SU-DHL-6 (cell line): ENCODE data around the gene PRKAR1B.

Experiments used
- H2AFZ ChIP-seq: fragments of 200-600 bp; sonication (generic); 2 replicates; pipeline ENCODE4 v1.6.1; 2014; ENCODE audit warnings: low read depth, mild to moderate bottlenecking, moderate library complexity, mixed read lengths, antibody characterized with exemption, low read length; ENCODE audit not compliant: severe bottlenecking
- H3F3A ChIP-seq: fragments of 200-600 bp; shearing (Covaris generic); 2 replicates; pipeline ENCODE4 v1.6.0; 2016; ENCODE audit warnings: antibody characterized with exemption, mild to moderate bottlenecking; ENCODE audit not compliant: insufficient read depth
- H3K27ac ChIP-seq: fragments of 200-600 bp; sonication (generic); 2 replicates; pipeline ENCODE4 v1.5.1; 2016; ENCODE audit warnings: low read depth, mild to moderate bottlenecking, low read length, moderate library complexity, mixed read lengths
- H3K27me3 ChIP-seq: fragments of 200-600 bp; sonication (generic), shearing (Covaris generic); 2 replicates; pipeline ENCODE4 v1.6.0; 2014; ENCODE audit warnings: mild to moderate bottlenecking, low read length
- H3K36me3 ChIP-seq: fragments of 200-600 bp; sonication (generic); 2 replicates; pipeline ENCODE4 v1.6.1; 2014; ENCODE audit warnings: mild to moderate bottlenecking, low read length, mixed read lengths
- H3K4me2 ChIP-seq: fragments of 300-600, 200-600 bp; shearing (Covaris generic), sonication (generic); 2 replicates; pipeline ENCODE4 v1.6.0; 2014; ENCODE audit warnings: low read length, low read depth, mild to moderate bottlenecking; ENCODE audit not compliant: poor library complexity, severe bottlenecking
- H3K4me3 ChIP-seq: fragments of 200-600 bp; sonication (generic); 2 replicates; pipeline ENCODE4 v1.5.1; 2014; ENCODE audit warnings: antibody characterized with exemption, low read length, mild to moderate bottlenecking, mixed read lengths; ENCODE audit not compliant: insufficient read depth, poor library complexity, severe bottlenecking
- H3K79me2 ChIP-seq: fragments of 200-600 bp; sonication (generic); 2 replicates; pipeline ENCODE4 v1.6.1; 2014; ENCODE audit warnings: mild to moderate bottlenecking, low read length, moderate library complexity; ENCODE audit not compliant: insufficient read depth
- H3K9ac ChIP-seq: fragments of 200-600 bp; sonication (generic); 2 replicates; pipeline ENCODE4 v1.7.0; 2014; ENCODE audit warnings: mild to moderate bottlenecking, low read length
- H3K9me2 ChIP-seq: fragments of 200-600 bp; sonication (generic); replicated peaks from 2 replicates; pipeline ENCODE4 v1.6.1; 2014; ENCODE audit warnings: low read length; ENCODE audit not compliant: insufficient read depth
- H3K9me3 ChIP-seq: fragments of 200-600 bp; sonication (generic); 2 replicates; pipeline ENCODE4 v1.6.1; 2014; ENCODE audit warnings: low read length, mixed read lengths; ENCODE audit not compliant: insufficient read depth
- H4K20me1 ChIP-seq: fragments of 200-600 bp; sonication (generic); 2 replicates; pipeline ENCODE4 v1.6.1; 2014; ENCODE audit warnings: low read depth, mild to moderate bottlenecking, antibody characterized with exemption, low read length, moderate library complexity, mixed read lengths
- CTCF ChIP-seq: fragments of 200-600 bp; sonication (generic); IDR thresholded peaks from one replicate; pipeline ENCODE4 v1.5.1; 2017; ENCODE audit warnings: antibody characterized with exemption, mild to moderate bottlenecking, low read length, moderate library complexity; ENCODE audit not compliant: insufficient read depth, poor library complexity, severe bottlenecking
- EZH2phosphoT487 ChIP-seq: fragments of 200-600 bp; sonication (generic), shearing (Covaris generic); conservative IDR thresholded peaks from 2 replicates; pipeline ENCODE4 v1.6.1; 2018; ENCODE audit warnings: mild to moderate bottlenecking, antibody characterized with exemption, low read length, moderate library complexity, mixed read lengths

The PRKAR1B gene

GRCh38 chr7:516216-516605, 210.9 kb downstream of the PRKAR1B start:
- Histone ChIP-seq H3F3A (no peaks in the 10 kb centered on the region), H3K4me2 (no peak overlapping the region), H3K36me3 (no peaks in the 10 kb centered on the region), H3K79me2 (no peaks in the 10 kb centered on the region), H3K9ac (no peak overlapping the region), H4K20me1 (no peaks in the 10 kb centered on the region), H3K9me3 (no peaks in the 10 kb centered on the region), H3K4me3 (no peak overlapping the region), H3K27ac (no peak overlapping the region), H2AFZ (no peak overlapping the region), H3K27me3 (no peaks in the 10 kb centered on the region), H3K9me2 (no peaks in the 10 kb centered on the region)
- TF ChIP-seq CTCF (no peak), EZH2phosphoT487 (no peak)

GRCh38 chr7:515628-516027, 211.5 kb downstream of the PRKAR1B start:
- H3K9me3 ChIP-seq: no peaks in the 10 kb centered on the region
- no peaks in the 10 kb centered on the region for H3K36me3 ChIP-seq
- H2AFZ ChIP-seq: no peak overlapping the region
- no peak overlapping the region for H3K27ac ChIP-seq
- H3F3A ChIP-seq: no peaks in the 10 kb centered on the region
- no peaks in the 10 kb centered on the region for H3K79me2 ChIP-seq
- no peak overlapping the region for H3K9ac ChIP-seq
- H3K4me2 ChIP-seq: no peak overlapping the region
- no peak overlapping the region for H3K4me3 ChIP-seq
- TF ChIP-seq EZH2phosphoT487 (no peak), CTCF (no peak)
- no peaks in the 10 kb centered on the region for H3K9me2 ChIP-seq
- no peaks in the 10 kb centered on the region for H4K20me1 ChIP-seq
- no peaks in the 10 kb centered on the region for H3K27me3 ChIP-seq

- no peaks in the 10 kb centered on the region for H3K79me2 ChIP-seq
- no peak overlapping the region for H3K4me2 ChIP-seq
- H3K9me2 ChIP-seq: no peaks in the 10 kb centered on the region
- no peak for TF ChIP-seq CTCF
- TF ChIP-seq EZH2phosphoT487: no peak
- no peaks in the 10 kb centered on the region for H3K27me3 ChIP-seq
- no peak overlapping the region for H3K4me3 ChIP-seq
- H3K9ac ChIP-seq: no peak overlapping the region
- no peaks in the 10 kb centered on the region for H4K20me1 ChIP-seq
- no peaks in the 10 kb centered on the region for H3K9me3 ChIP-seq
- no peak overlapping the region for H3K27ac ChIP-seq
- no peaks in the 10 kb centered on the region for H3F3A ChIP-seq
- H2AFZ ChIP-seq: no peak overlapping the region
- H3K36me3 ChIP-seq: no peaks in the 10 kb centered on the region
Measured at GRCh38 chr7:514651-515598, 212.2 kb downstream of the PRKAR1B start.
